PFSK-1 (cell line): Measurements from ENCODE around the gene NHSL2.

Experiments
- REST ChIP-seq, 2 experiments: IDR thresholded peaks; 2 replicates each; pipeline versions ENCODE4 v1.6.1 to v1.8.0; 2011 to 2012; ENCODE audit warnings: low read depth in 2 of 2, low read length in 2 of 2, control low read depth in 1 of 2, inconsistent platforms in 1 of 2, mild to moderate bottlenecking in 1 of 2, moderate library complexity in 1 of 2; ENCODE audit not compliant: insufficient read depth in 1 of 2
- SIN3A ChIP-seq: IDR thresholded peaks from 2 replicates; pipeline ENCODE4 v1.6.1; 2012; ENCODE audit warnings: mild to moderate bottlenecking, low read length, moderate library complexity, borderline replicate concordance; ENCODE audit not compliant: insufficient read depth

GRCh38 chrX:72180539-72180938, 269.9 kb downstream of the NHSL2 start:
- TF ChIP-seq SIN3A (no peak), REST (IDR thresholded peaks at IDR 0.05; ENCODE audit: insufficient read depth in 1 of 2, low read depth in 2 of 2, low read length in 2 of 2) (no peak)
